Left lobe of liver (tissue), 2 donors: Measurements from ENCODE around the gene MEIS1. TPM values are rescaled to one million over a fixed set of nuclear protein-coding genes. Genes with fewer than 3 reads are reported as not detected.

ENCODE experiments used
- ATAC-seq: fragments of 200-7000 bp; cut with Tn5 transposase; one replicate; pipeline ENCODE4 v1.9.1; 2020; ENCODE audit warnings: mild to moderate bottlenecking, moderate library complexity
- DNase-seq: peaks from one replicate; pipeline ENCODE4 v3.0.0-alpha.2; 2020; ENCODE audit warnings: low spot score
- total RNA-seq: library from RNA; stranded (reverse); gene quantifications from one replicate; pipeline ENCODE4 v1.2.1, GENCODE V29; 2021
- donor health status: DM: no; HTN: no; CAD: no; lungs with moderate emphysema.
- donor health status: DM: no; HTN: yes; CAD: no.

Gene MEIS1
- total RNA-seq, 1 donor from 2014 or later = 5.9 TPM

DNA sequence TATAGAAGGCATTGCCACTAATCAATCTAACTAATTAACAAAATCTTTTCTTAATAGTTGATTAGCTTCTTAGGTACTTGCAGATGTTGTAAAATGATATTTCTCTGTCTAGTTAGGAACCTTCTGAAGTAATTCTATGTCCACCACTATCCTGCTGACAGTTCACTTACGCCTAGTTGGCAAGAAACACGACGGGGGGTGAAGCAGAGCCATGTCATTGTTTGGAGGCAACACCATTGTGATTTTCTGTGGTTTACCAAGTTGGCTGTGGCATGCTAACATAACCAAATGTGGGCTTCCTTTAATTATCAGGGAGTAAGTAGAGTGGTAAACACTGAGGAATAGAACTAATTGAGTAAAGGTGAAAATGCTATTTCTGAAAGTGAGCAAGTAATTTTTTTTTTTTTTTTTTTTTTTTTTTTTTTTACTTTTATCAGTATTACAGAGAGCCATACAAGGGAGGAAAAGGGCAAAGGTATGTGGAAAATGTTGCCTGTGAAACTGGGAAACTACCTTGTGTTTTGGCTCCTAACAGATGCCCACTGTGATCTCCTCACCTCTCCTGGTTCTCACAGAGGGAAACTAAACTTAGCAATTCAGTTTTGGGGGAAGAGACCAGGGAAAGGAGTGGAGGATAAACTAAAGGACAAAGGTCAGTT is 126.8 kb downstream of the MEIS1 start:
- ATAC-seq (peak; percentile 71), DNase-seq (no peak)

DNA sequence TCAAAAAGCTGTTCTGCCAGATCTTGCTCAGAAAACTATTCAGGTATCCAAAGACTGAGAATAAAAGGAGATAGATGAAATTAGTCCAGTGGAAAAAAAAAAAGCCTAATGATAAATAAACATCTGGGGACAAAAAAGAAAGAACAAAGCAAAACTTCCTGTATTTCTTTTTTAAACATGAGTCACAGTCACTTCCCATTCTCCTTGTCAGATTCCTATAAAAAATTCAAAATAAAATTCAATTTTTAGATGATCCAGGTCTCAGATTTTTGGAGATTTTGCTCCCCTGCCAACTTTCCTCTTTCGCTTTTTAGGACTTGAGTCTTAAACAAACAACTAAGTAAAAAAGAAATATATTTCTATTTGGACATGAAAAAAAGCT is 127.4 kb downstream of the MEIS1 start:
- ATAC-seq (no peak), DNase-seq (no peak)

DNA sequence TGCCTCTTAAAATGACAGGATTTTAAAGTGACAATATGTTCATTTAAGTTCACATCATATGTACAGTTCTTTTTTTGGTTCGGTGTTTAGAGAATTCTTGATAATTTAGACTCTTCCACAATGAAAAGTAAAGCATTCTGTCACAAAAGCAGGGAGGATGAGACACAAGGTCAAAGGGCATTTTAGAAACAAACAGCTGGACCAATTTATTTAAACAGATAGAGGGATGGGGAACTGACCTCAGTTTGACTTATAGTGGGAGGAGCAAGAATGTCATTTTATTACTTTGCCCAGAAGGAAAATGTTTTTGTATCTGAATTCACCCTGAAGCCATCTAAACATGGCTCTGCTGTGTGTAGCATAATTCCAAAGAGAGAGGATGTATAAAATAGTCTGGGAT is 128.5 kb downstream of the MEIS1 start:
- ATAC-seq = peak; percentile 43
- DNase-seq = no peak

DNA sequence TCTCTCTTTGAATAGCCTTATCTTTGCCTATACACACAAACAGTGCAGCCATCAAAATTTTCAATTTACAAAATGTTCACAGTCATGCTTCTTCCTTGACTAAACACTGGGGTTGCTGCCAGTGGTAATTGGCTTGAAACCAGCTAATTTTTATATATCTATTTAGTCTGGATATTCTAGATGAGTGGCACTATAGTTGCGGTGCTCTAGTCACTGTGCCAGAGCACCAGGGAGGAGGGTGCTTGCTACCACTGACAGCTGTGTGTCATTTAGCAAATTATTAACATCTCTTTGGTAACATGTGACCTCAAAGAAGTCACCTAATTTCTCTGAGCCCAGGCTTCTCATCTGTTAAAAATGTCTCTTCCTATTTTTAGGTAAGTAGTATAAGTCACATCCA is 130.4 kb downstream of the MEIS1 start:
- DNase-seq (no peak), ATAC-seq (peak; percentile 91)

DNA sequence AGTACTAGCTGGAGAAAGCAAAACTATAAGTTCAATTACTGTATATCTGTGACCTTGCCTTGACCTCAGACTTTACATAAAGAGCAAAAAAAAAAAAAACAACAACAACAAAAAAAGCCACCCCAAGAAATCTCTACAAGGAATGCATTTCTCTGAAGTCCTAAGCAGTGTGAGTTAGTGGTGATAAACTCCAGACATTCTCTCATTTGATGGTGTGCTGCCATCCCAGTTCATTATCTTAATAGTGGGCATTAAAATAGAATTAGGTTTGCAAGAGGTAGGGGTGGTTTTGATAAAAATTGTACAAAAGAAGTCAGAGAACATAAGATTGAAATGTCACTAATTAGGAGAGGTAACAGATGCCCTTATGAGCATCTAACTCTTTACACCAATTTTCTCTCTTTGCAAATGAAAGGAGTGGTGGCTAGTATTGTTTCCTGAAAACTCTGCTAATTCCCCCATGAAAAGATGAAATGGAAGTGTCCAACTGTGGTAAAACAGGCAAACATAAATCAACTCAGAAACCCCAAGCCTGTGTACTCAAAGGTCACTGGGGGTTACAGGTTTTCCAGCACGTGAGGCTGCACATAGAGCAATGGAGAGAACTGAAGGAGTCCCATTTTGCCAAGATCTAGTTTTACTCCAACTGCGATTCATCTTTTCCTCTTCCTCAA is 131.9 kb downstream of the MEIS1 start:
- DNase-seq (no peak), ATAC-seq (no peak)

DNA sequence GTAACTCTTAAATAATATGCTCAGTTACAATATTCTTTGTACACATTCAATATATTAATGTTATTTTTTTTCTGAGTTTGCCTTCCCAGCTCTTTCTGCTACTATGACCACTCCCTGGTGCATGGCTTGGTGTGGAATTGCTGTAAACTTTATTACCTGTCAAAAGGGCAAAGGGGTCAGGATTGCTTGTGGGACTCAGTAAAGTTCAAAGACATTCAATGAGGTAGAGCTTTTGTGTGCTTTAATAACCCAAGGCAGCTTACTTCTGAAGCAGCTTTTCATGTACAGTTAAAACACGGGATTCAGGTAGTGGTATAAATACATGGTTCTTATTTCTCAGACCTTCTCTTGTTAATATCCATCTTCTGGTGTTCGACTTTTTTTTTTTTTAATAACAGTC is 132.8 kb downstream of the MEIS1 start:
- ATAC-seq = no peak

DNA sequence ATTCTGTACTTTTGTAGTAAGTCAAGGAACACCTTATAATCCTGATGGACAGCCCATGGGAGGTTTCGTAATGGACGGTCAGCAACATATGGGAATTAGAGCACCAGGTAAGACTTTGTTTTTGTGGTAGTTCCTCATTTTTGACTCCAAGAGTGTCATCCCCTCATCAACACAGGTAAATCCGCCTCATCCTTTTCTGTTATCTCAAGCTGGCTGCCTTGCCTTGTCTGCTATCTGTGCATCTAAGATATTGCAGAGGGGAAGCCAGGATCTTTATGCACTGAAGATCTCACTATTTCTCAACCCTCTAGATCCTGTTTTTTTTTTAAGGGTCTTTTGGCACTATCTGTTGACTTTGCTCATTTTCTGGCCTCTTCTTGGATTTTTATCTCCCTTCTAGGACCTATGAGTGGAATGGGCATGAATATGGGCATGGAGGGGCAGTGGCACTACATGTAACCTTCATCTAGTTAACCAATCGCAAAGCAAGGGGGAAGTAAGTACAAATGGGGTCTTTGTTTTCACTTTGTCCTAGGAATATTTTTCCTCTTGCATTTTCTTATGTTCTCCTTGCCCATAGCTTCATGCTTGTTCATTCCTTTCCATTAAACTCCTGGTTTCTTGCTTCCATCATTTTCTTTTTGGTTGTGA is 133.8 kb downstream of the MEIS1 start:
- ATAC-seq (no peak), DNase-seq (no peak)

More for the DNA sequence above, 132.8 kb downstream of the MEIS1 start:
- DNase-seq = no peak

DNA sequence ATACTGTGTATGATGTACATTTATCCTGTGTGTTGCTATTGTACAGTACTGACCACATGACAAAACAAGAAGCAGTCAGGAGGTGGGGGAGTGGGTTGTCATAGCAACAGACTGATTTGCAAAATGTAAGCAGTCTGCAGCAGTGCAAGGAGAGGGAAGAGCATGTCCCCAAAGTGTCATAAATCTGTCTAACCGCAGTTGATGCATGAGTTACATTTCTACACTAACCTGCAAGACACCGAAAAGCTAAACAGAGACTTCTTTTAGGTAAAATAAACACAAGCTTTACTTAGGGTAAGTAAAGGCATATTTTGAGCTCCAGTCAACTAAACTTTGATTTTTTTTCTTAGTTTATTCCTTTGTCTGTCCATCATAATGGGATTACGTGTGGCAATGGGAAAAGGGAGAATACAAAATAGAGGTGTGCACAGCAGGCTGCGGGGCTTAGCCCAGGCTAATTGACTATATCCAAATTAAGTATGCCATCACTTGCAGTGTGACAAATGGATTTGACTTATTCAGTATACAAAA is 134.5 kb downstream of the MEIS1 start:
- ATAC-seq = no peak
- no peak for DNase-seq

DNA sequence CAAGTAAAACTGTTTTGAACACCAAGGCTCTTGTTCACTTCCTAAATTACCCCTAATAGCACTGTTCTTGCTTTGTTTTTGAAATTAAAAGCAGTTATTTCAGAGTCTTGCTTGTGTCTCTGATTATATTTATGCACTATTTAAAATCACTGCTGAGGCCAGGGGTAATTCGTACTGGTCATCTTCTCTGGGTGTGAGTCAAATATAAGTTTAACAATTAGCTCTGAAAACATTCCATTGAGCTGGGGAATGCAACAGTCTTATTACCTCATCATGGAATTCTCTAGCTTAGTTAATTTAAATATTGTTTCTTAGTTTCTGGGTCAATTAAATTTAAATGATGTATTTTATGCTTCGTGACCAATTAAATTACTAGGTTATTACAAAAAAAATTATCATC is 135.0 kb downstream of the MEIS1 start:
- ATAC-seq = no peak
- DNase-seq = no peak

DNA sequence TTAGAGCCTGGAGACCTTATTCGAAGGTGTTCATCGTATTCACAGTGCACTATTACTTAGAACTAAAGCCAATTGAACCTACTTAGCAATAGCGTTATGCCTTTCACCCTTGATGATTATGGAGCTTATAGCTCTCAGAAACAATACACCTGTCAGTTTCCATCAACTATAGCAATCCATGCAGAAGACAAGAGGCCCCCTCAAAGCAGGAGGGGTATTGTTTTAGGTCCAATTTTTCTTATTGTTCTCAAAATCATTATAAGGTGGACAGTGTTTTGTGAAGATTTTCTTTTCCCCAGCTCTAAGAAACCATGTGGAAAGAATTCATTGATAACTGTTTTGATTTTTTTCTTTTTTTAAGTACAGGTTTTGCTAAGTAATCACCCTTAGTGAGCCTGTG is 135.5 kb downstream of the MEIS1 start:
- no peak for DNase-seq
- no peak for ATAC-seq

DNA sequence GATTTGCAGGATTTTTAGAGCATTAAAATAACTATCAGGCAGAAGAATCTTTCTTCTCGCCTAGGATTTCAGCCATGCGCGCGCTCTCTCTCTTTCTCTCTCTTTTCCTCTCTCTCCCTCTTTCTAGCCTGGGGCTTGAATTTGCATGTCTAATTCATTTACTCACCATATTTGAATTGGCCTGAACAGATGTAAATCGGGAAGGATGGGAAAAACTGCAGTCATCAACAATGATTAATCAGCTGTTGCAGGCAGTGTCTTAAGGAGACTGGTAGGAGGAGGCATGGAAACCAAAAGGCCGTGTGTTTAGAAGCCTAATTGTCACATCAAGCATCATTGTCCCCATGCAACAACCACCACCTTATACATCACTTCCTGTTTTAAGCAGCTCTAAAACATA is 137.0 kb downstream of the MEIS1 start:
- no peak for DNase-seq
- ATAC-seq = no peak

DNA sequence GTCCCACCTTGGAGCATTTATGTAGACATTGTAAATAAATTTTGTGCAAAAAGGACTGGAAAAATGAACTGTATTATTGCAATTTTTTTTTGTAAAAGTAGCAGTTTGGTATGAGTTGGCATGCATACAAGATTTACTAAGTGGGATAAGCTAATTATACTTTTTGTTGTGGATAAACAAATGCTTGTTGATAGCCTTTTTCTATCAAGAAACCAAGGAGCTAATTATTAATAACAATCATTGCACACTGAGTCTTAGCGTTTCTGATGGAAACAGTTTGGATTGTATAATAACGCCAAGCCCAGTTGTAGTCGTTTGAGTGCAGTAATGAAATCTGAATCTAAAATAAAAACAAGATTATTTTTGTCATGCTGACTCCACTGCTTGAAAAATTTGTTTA is 137.5 kb downstream of the MEIS1 start:
- ATAC-seq = no peak

DNA sequence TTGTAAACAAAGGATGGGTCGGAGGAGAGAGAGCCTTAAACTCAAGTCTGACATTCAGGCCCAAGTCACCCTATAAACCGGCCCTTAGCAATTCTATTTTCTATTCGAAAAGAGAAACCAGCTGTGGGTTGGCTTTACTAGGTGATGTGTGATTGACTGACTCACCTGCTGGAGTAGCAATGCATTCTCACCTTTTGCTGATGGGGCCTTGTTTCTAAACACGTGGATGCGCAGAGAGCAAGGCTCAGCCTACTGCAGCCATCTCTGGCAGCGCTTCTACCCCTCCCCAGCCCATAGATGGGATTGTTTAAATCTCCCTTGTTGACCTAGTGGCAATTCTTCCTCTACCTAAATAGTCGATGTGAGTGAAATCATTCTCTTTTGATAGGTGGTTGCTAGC is 138.5 kb downstream of the MEIS1 start:
- ATAC-seq (no peak), DNase-seq (no peak)

More for the DNA sequence above, 137.5 kb downstream of the MEIS1 start:
- no peak for DNase-seq

DNA sequence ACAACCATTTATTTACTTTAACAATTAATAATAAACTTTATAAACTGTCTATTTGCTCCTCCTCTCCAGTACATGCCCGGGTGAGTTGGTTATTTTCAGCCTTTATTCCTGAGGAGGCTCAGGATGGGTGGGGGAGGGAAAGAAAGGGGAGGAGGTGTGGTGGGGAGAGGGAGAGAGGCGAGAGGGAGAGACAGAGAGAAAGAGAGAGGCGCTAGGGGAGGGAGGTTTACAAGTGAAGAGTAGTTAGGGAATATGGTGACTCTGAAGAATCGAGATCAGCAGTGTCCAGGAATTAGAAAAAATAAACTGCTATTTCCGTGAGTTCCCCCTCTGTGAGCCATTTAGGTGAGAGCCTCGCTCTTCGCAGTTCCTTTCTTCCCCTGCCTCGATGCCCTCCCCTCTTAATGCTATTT is 138.9 kb downstream of the MEIS1 start:
- DNase-seq = no peak
- no peak for ATAC-seq

DNA sequence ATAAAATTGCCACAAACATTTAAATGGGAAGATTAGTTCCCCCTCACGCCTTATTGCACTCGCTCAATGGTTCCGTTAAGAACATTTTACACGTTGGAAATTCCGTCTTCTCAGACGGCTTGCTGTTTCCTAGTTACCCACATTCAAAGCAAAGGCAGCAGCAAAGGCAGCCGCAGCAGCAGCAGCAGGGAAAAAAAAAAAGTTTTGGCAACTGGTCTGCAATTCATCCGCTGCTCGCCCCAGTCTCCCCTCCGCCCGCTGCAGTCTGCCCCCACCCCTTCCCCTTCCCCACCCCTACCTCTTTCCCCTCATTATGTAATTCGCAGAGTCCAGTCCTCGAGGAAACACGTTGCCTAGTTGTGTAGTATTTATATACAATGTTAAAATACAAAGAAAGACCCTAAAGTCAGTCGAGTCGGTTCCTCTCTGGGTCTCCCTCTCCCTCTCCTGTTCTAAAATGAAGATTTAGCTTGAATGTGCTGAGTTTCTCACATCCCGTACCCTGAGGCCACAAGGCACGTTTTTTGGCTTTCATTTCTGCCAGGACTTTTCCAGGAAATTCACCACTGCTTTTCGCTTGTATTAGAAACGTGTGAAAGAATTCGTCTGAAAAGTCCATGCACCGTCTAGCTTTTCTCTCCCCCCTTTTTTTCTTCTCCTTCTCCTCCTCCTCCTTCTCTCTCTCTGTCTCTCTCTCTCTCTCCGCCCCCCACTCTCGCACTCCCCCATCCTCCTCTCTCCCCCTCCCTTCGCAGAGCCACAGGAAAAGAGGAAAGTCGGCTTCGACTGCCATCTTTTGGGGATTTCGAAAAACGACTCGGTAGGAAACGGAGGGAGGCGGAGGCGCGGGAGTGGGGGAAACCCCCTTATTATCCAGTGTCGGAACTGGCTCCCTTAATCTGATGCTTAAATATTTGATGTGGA is 140.0 kb downstream of the MEIS1 start:
- ATAC-seq (peak; percentile 79), DNase-seq (no peak)

DNA sequence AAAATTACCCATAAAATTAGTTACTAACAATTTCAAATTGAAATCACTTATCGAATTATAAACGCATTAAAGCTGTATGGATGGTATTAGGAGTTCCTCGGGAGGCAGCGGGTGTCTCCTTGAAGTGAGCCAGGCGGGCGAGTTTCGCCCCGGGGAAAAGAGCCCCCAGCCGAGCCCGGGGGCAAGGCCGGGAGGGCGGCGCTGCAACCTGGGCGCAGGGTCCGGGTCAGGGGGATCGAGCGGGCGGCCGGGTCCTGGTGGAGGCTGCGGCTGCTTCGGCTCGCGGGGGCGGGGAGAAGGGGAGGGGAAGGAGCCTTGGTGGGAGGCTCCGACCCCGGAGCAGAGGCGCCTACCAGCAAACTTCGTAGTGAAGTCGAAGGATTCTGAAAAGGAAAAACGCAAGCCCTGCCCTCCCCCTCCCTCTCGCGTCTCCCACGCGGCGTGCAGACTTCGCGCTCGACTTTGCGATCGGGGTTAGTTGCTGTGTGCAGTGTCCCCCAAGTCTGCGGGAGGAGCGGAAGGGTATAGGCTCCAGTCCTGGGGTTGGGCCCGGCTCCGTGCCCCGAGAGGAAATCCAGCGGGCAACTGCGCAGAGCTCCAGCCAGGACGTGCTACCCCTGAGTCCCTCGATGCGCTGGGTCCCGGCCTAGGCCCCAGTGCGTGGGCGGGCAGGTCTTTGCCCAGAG is 140.8 kb downstream of the MEIS1 start:
- peak; percentile 26 for ATAC-seq

DNA sequence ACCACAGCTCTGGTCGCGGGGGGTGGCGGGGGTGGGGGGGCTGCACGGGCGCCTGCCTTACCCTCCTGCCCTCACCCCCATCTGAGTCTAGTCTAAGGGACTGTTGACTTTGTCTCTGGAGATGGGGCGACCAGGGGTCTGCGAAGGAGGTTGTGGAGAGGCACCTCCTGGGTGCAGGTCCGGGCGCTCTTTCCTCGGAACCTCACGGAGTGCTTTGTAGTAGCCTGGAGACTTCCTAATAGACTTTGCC is 141.3 kb downstream of the MEIS1 start:
- ATAC-seq (no peak), DNase-seq (no peak)

More for the DNA sequence above, 140.8 kb downstream of the MEIS1 start:
- no peak for DNase-seq

DNA sequence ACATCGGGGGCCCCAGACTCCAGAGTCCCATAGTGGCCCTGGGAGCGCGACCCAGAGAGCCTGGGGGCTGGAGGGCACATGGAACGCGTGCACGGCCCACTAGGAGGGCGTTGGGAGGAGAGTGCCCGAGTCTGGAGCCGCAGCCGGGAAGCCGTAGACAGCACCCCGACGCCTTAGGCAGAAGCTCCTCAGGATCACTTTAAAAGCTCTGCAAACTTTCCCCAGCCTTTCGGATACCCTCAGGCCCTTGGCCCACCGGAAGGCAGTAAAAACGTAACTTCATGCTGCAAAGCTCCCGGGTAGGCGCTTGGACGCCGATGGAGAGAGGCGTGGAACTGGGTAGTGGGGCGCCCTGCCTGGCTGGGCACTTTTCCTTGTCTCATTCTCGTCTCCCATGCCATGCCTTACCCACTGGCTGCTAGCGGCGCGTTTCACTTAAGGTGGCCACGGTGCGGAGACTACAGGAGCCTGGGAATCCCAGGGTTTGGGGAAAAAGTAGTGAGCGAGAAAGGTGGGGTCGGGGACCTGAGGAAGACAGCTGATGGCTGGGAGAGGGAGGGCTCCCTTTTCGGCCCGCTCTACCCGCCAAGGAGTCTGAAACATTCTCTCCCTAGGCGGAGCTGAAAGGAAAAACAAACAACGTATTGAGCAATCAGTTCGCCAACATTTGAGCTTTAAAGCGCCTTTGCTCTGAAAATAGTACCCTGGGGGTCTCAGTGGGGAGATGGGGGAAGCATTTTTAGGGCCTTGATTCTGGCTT is 141.8 kb downstream of the MEIS1 start:
- DNase-seq (no peak), ATAC-seq (peak; percentile 67)

DNA sequence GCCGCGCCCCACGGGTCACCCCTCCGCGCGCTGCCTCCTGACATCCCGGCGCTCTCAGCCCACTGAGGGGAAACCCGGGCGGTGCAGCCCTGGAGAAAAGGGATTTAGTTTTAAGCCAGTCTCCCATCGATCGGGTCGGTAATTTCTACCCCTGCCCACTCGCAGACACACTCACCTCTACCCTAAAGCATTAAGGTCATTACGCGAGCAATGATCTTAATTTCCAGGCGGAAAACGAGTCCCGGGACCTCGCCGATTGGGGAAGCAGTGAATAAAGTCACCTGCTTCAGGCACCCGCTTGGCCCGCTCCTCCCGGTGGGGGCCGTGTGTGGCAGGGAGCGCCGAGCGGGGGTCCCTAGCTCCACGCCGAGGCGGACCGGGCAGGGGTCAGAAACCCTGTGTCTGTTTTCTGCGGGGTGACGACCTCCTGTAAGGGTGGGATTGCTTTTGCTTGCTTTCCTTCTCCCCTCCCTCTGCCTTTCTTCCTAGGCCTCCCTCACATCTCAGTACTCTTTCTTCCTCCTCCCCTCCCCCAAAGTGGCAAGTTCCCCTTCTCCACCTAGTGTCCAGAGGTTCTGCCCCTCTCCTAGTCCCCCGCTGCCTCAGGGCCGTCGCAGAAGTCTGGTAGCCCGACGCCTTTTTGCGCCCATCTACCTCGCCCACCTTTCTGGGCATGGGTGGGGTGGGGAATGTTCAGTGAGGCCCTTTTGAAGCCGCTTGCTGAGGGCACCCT is 142.6 kb downstream of the MEIS1 start:
- peak; percentile 14 for ATAC-seq
- DNase-seq = no peak
